HEK293T (cell line): Measurements from ENCODE around the gene PRRC1.

Experiments
- ARNT ChIP-seq: fragments of 450-650 bp; IDR thresholded peaks from 2 replicates; pipeline ENCODE4 v1.6.1; 2017; ENCODE audit warnings: mild to moderate bottlenecking
- BHLHE40 ChIP-seq: fragments of 450-650 bp; IDR thresholded peaks from 2 replicates; pipeline ENCODE4 v1.6.1; 2016; ENCODE audit warnings: mild to moderate bottlenecking, moderate library complexity, borderline replicate concordance
- ELF4 ChIP-seq: fragments of 450-650 bp; IDR thresholded peaks from 2 replicates; pipeline ENCODE4 v1.6.1; 2017; ENCODE audit warnings: antibody characterized with exemption
- FOXA1 ChIP-seq: fragments of 450-650 bp; IDR thresholded peaks from 2 replicates; pipeline ENCODE4 v1.6.1; 2016; ENCODE audit warnings: mild to moderate bottlenecking
- FOXK2 ChIP-seq: fragments of 450-650 bp; IDR thresholded peaks from 2 replicates; pipeline ENCODE4 v1.6.1; 2016; ENCODE audit warnings: mild to moderate bottlenecking
- FOXM1 ChIP-seq: fragments of 450-650 bp; IDR thresholded peaks from 2 replicates; pipeline ENCODE4 v1.6.1; 2017; ENCODE audit warnings: mild to moderate bottlenecking, borderline replicate concordance
- HDGF ChIP-seq: fragments of 450-650 bp; IDR thresholded peaks from 2 replicates; pipeline ENCODE4 v1.6.1; 2017; ENCODE audit warnings: antibody characterized with exemption, borderline replicate concordance
- LEF1 ChIP-seq: fragments of 450-650 bp; IDR thresholded peaks from 2 replicates; pipeline ENCODE4 v1.6.1; 2017; ENCODE audit warnings: mild to moderate bottlenecking, borderline replicate concordance
- SP1 ChIP-seq: fragments of 450-650 bp; IDR thresholded peaks from 2 replicates; pipeline ENCODE4 v1.6.1; 2017
- SUZ12 ChIP-seq: fragments of 450-650 bp; IDR thresholded peaks from 2 replicates; pipeline ENCODE4 v1.6.1; 2016; ENCODE audit warnings: mild to moderate bottlenecking
- TARDBP ChIP-seq: fragments of 450-650 bp; IDR thresholded peaks from 2 replicates; pipeline ENCODE4 v1.6.1; 2016
- ZNF384 ChIP-seq: fragments of 450-650 bp; IDR thresholded peaks from 2 replicates; pipeline ENCODE4 v1.6.1; 2016
- TF ChIP-seq, protein P1 (sequence below): fragments of 450-650 bp; IDR thresholded peaks from 2 replicates; pipeline ENCODE4 v1.6.1; 2016

DNA sequence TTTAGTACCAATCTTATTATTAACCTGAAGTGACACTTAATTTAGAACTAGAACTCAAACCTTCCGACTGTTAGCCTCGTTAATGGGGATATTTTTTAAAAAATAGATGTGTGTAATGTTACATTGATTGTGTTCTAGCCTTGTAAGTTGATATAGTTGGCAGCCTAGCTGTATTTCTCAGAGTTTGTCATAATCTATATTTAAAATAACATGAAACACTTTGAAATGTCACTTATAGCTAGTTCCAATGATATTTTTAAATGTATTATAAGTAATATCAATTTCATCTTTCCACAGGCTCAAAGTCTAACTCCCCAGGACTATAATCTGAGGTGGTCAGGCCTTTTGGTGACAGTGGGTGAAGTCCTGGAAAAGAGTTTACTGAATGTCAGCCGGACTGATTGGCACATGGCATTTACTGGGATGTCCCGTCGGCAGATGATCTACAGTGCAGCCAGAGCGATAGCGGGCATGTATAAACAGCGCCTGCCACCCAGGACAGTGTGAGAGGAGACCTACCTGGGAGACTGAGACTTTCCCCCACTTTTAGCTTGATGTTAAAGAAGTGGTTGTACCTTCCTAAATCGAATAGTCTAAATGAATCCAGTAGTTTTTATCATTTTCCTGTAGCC lies 34.1 kb downstream of the PRRC1 start:
- TF ChIP-seq TARDBP, result no peak
- no peak for TF ChIP-seq BHLHE40
- TF ChIP-seq SP1, result no peak
- TF ChIP-seq FOXM1, result no peak
- TF ChIP-seq ARNT, result no peak
- TF ChIP-seq FOXK2, result no peak
- TF ChIP-seq, protein P1, sequence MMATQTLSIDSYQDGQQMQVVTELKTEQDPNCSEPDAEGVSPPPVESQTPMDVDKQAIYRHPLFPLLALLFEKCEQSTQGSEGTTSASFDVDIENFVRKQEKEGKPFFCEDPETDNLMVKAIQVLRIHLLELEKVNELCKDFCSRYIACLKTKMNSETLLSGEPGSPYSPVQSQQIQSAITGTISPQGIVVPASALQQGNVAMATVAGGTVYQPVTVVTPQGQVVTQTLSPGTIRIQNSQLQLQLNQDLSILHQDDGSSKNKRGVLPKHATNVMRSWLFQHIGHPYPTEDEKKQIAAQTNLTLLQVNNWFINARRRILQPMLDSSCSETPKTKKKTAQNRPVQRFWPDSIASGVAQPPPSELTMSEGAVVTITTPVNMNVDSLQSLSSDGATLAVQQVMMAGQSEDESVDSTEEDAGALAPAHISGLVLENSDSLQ, result no peak
- no peak for TF ChIP-seq ZNF384
- TF ChIP-seq LEF1, result no peak
- no peak for TF ChIP-seq ELF4
- no peak for TF ChIP-seq HDGF
- no peak for TF ChIP-seq SUZ12
- TF ChIP-seq FOXA1, result no peak
